GM19023 (cell line): ENCODE measurements around the gene TFEB.

ENCODE experiments used
- ATAC-seq: cut with Tn5 transposase; IDR thresholded peaks from one replicate; pipeline ENCODE4 v1.9.1; 2021; ENCODE audit warnings: mild to moderate bottlenecking, moderate library complexity; ENCODE audit not compliant: unreplicated experiment

Gene TFEB

GRCh38 chr6:41735427-41736185, at the start of gene TFEB:
Gene TFEB (minus strand): TSS chr6:41735608. CDS start chr6:41691213, 44,395 bp downstream.
- peak; percentile 40 for ATAC-seq

- ATAC-seq: no peak
These were observed 49.3 kb upstream of the TFEB start for GRCh38 chr6:41784581-41785171.

- no peak for ATAC-seq
These were observed 47.8 kb upstream of the TFEB start for GRCh38 chr6:41783106-41783780.

- ATAC-seq: no peak
These were observed 45.9 kb upstream of the TFEB start for GRCh38 chr6:41781366-41781730.

GRCh38 chr6:41780551-41781365, 45.4 kb upstream of the TFEB start, which contains the start of gene PRICKLE4:
Gene PRICKLE4 (plus strand): TSS chr6:41780782. CDS start chr6:41783474, 2,692 bp downstream.
- no peak for ATAC-seq

GRCh38 chr6:41779788-41780550, 44.6 kb upstream of the TFEB start, which contains the start of gene FRS3:
Gene FRS3 (minus strand): TSS chr6:41779900. CDS start chr6:41776987, 2,913 bp downstream.
- ATAC-seq: peak; percentile 97

- peak; percentile 4 for ATAC-seq
These were observed 43.9 kb upstream of the TFEB start for GRCh38 chr6:41779336-41779735.

GRCh38 chr6:41778895-41779294, 43.5 kb upstream of the TFEB start:
- no peak for ATAC-seq

GRCh38 chr6:41777551-41778285, 42.3 kb upstream of the TFEB start:
- no peak for ATAC-seq

GRCh38 chr6:41775293-41775882, 40.0 kb upstream of the TFEB start:
- no peak for ATAC-seq

GRCh38 chr6:41774841-41775240, 39.4 kb upstream of the TFEB start:
- ATAC-seq: no peak

- ATAC-seq: no peak
These were observed 35.9 kb upstream of the TFEB start for GRCh38 chr6:41771058-41771983.

- no peak for ATAC-seq
These were observed 35.1 kb upstream of the TFEB start for GRCh38 chr6:41770381-41771057.

GRCh38 chr6:41769376-41769775, 34.0 kb upstream of the TFEB start:
- ATAC-seq: no peak

- ATAC-seq: no peak
These were observed 33.3 kb upstream of the TFEB start for GRCh38 chr6:41768545-41769308.

GRCh38 chr6:41767112-41767833, 31.9 kb upstream of the TFEB start:
- no peak for ATAC-seq
